Choroid plexus epithelial cell (primary cell): ENCODE measurements around the gene SLC10A1.

ENCODE experiments used
- DNase-seq: peaks from one replicate; pipeline ENCODE4 v3.0.0-alpha.2; 2010; ENCODE audit warnings: low read depth
- H3K4me3 ChIP-seq: 2 replicates; pipeline ENCODE4 v1.5.1; 2011; ENCODE audit warnings: low read depth, mild to moderate bottlenecking, control low read depth, low read length, moderate library complexity
- CTCF ChIP-seq: conservative IDR thresholded peaks from 2 replicates; pipeline ENCODE4 v1.5.1; 2011; ENCODE audit warnings: low read depth, mild to moderate bottlenecking, control low read depth, inconsistent platforms, low read length, moderate library complexity

Gene SLC10A1

GRCh38 chr14:69784942-69785341 is 12.1 kb downstream of the SLC10A1 start:
- no peak for DNase-seq
- TF ChIP-seq CTCF: no peak
- H3K4me3 ChIP-seq: no peak overlapping the region

DNA sequence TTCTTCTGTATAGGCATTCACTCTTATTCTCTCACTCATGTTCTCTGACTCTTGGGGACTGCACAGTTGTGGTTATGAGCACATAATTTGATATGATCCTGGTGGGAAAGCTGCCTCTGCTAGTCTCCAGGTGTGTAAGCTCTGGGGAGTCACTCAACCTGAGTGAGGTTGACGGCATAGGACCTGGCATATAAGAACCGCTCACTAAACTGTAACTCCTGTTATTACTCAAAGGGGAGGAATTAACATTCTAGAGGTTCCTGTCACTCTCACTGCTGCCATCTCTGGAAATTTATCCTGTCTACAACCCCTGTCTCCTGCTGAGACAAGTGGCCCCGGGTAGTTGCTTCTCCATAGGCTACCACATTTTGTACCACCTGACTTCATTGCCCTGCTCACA is 16.1 kb downstream of the SLC10A1 start:
- DNase-seq: no peak
- no peak for TF ChIP-seq CTCF
- no peak overlapping the region for H3K4me3 ChIP-seq

DNA sequence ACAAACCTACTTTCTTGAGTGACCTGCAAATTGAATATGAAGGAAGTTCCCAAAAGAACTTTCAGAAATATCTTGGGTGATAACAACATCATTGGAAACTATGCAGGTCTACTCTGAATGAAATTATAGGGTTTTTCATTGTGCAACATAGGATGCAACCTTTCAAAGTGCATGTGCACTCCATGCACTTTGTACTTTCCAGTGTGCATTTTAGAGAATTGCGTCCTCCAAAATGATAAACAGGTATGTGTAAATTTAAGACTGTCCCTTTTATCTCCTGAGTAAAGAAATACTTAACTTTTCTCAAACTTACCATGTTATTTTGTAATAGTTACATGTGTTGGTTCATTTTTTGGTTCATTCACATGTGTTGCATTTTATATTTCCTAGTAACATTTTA is 16.9 kb downstream of the SLC10A1 start:
- TF ChIP-seq CTCF: no peak
- no peak overlapping the region for H3K4me3 ChIP-seq
- DNase-seq: no peak

DNA sequence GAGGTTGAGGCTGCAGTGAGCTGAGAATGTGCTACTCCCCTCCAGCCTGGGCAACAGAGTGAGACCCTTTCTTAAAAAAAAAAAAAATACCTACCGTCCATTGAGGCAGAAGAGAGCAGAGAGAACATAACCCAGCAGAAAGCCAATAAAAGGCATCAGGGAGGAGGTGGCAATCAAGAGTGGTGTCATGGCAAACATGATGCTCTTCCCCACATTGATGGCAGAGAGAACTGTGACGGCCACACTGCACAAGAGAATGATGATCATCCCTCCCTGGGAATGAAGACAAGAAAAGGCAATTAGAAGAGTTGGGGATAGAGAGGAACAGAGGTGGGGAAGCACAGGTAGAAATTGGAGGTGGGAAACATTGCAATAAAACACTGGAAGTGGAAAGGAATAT is 18.0 kb downstream of the SLC10A1 start:
- H3K4me3 ChIP-seq: no peak overlapping the region

DNA sequence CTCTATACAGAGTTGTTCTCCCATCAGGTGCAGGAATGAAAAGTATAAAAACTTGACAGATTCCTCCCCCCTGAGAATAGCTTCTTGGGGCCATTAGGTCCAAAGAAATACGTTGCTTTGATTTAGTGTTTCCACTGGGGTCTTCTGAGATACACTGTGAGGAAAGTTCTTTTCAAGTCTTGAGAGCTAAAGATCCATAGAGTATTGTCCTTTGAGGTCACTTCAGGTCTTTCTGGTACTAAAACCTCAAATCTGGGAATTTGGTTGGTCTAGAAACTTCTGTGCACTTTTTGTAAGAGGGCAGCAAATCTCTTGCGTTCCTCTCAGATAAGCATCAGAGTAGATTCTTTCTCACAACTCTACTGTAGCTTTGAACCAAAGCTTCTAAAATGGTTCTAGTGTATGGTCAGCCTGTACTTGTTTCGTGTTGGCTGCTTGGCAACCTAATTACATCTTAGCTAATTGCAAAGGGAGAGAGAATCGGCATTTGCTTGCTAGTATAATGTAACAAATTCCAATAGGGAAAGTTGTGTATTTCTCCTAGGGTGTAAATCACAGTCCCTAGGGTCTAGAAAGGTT is 20.1 kb downstream of the SLC10A1 start:
- TF ChIP-seq CTCF: no peak
- no peak for DNase-seq
- no peak overlapping the region for H3K4me3 ChIP-seq

More for the DNA sequence above, 18.0 kb downstream of the SLC10A1 start:
- no peak for DNase-seq
- TF ChIP-seq CTCF: no peak

DNA sequence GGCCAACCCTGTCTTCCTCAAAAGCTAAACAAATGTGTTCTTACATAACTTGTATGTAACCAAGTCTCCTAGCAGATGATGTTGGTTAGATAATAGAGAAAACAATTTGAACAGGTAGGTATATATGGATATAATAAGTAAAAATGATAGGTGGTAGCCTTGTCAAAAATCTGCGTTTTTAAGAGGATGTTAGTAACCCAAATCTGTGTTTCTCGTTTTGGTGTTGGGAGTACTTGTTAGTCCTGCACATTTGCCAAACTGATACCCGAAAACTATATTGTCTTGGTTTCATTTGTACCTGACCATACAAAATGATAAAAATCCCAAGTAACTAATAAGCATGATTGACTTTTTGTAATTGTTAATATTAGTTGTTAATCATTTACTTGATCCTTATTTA is 22.0 kb downstream of the SLC10A1 start:
- no peak overlapping the region for H3K4me3 ChIP-seq
- no peak for TF ChIP-seq CTCF
- no peak for DNase-seq

DNA sequence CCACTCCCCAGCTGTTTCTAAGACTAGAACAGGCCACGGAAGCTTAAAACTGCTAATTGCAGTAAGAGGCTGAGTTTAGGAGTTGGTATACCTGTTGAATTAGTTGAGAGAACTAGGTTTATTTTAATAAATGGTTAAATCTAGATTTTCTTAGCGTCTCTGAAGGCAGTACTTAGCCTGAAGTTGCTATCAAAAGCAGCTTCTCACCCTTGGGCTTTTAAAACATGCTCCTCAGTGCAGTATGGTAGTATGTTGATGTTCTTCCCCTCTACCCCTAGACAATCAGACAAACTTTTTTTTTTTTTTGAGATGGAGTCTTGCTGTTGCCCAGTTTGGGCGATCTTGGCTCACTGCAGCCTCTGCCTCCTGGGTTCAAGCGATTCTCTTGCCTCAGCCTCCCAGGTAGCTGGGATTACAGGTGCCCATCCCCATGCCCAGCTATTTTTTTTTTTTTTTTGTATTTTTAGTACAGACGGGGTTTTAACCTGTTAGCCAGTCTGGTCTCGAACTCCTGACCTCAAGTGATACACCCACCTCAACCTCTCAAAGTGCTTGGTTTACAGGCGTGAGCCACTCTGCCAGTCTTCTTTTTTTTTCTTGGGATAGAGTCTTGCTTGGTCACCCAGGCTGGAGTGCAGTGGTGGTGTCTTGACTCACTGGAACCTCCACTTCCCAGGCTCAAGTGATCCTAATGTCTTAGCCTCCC is 23.3 kb downstream of the SLC10A1 start:
- TF ChIP-seq CTCF: no peak
- no peak for DNase-seq
- H3K4me3 ChIP-seq: no peak overlapping the region
